Duodenal mucosa (tissue), 2 donors: ENCODE data around the gene EPHA2.

Experiments
- H3K27ac ChIP-seq: one replicate; pipeline ENCODE4 v1.7.0; 2013; ENCODE audit warnings: low read depth, low read length
- H3K27me3 ChIP-seq, 2 donors: one replicate each; pipeline ENCODE4 v1.7.0; 2013; ENCODE audit warnings: low read length in 2 of 2, control low read depth in 1 of 2; ENCODE audit not compliant: insufficient read depth in 2 of 2, control insufficient read depth in 1 of 2
- H3K36me3 ChIP-seq, 2 donors: one replicate each; pipeline ENCODE4 v1.7.0; 2013; ENCODE audit warnings: low read length in 2 of 2, control low read depth in 1 of 2; ENCODE audit not compliant: insufficient read depth in 2 of 2, control insufficient read depth in 1 of 2
- H3K4me1 ChIP-seq, 2 donors: one replicate each; pipeline ENCODE4 v1.7.0; 2013; ENCODE audit warnings: low read length in 2 of 2, control low read depth in 1 of 2; ENCODE audit not compliant: insufficient read depth in 2 of 2, control insufficient read depth in 1 of 2
- H3K4me3 ChIP-seq, 2 donors: one replicate each; pipeline ENCODE4 v1.7.0; 2013; ENCODE audit warnings: low read length in 2 of 2, low read depth in 1 of 2
- H3K9ac ChIP-seq, 2 donors: one replicate each; pipeline ENCODE4 v1.7.0; 2013; ENCODE audit warnings: low read length in 2 of 2, low read depth in 1 of 2
- H3K9me3 ChIP-seq, 2 donors: one replicate each; pipeline ENCODE4 v1.7.0; 2013; ENCODE audit warnings: low read length in 2 of 2, control low read depth in 1 of 2; ENCODE audit not compliant: control insufficient read depth in 1 of 2

The EPHA2 gene

GRCh38 chr1:16087733-16088132 is 68.1 kb downstream of the EPHA2 start:
- H3K4me3 ChIP-seq = no peak overlapping the region
- H3K9ac ChIP-seq = no peak overlapping the region
- peaks cover 6 to 7% of the 10 kb centered on the region in 2 donors for H3K4me1 ChIP-seq
- no peaks in the 10 kb centered on the region for H3K27me3 ChIP-seq
- H3K9me3 ChIP-seq = no peaks in the 10 kb centered on the region
- no peak overlapping the region for H3K27ac ChIP-seq
- H3K36me3 ChIP-seq = no peaks in the 10 kb centered on the region

DNA sequence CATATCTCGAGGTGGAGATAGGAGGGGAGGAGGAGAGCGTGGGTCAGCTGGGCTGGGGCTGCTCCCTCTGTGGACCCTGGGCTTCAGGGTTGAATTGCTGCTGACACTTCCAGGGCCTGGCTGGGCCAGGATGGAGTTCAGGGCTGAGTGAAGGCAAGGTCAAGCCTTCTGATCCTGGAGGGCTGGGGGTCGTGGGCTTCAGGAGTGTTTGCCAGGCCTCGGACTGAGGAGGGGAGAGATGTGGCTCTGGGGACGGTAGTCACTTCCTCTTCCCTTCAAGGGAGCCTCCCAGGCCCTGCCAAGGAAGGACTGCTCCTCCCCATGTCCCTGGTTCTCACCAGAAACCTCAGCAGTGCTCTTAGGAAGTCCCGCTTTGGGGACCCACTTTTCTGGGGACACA is 70.3 kb downstream of the EPHA2 start:
- Histone ChIP-seq H3K9ac (no peak overlapping the region), H3K4me1 (peaks cover 7 to 9% of the 10 kb centered on the region in 2 donors), H3K4me3 (no peak overlapping the region), H3K9me3 (no peaks in the 10 kb centered on the region), H3K36me3 (no peaks in the 10 kb centered on the region), H3K27ac (no peak overlapping the region), H3K27me3 (no peaks in the 10 kb centered on the region)

DNA sequence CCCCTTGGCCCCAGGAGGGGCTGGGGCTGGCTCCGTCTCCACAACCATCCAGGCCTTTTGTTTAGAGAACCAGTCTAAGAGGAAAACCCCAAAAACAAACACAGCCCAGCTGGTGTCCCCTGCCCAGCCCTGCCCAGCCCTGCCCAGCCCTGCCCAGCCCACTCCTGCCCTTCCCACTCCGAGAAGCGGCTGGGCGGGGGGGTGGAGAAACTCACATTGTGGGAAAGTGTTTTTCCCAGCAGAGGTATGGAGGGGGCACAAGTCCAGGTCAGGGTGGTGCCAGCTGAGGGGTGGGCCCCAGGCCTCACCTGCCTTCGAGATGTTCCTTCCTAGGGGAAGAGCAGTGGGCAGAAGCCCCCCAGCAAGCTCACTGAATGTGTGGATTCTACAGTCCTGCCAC is 72.4 kb downstream of the EPHA2 start:
- Histone ChIP-seq H3K36me3 (no peaks in the 10 kb centered on the region), H3K27ac (no peak overlapping the region), H3K4me3 (no peak overlapping the region)

DNA sequence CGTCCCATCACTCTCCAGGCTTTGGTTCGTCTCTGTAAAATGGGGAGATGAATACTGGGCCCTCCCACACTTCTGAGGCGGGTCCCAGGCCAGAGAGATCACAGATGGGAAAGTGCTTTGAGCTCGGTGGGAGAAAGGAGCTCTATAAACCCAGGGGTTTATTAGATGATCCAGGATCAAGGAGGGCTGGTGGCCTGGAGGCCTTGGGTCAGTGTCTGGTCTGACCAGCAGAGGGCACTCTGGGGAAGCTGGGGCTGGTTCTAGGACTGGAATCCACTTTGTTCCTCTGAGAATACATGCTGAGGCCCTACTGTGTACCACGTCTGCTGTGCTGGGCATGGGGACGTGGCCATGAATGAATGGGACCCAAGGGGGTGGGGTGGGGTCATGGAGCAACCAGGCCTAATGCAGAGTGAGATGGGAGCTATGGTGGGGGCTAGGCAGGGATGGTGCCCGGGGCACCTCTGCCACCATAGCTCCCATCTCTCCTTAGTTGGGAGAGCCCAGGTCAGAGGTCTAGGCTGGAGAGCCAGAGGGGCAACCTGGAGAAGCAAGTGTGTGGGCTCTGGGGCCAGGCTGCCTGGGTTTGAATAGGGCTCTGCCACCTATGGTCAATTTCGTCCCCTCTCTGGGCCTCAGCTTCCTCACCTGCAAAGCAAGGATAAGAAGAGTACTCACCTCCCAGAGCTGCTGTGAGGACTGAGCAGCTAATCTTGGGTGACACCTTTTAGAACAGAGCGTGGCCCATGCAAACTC is 73.4 kb downstream of the EPHA2 start:
- Histone ChIP-seq H3K27ac (no peak overlapping the region), H3K9ac (no peak overlapping the region), H3K36me3 (no peaks in the 10 kb centered on the region)

More for the DNA sequence above, 72.4 kb downstream of the EPHA2 start:
- no peaks in the 10 kb centered on the region for H3K9me3 ChIP-seq
- no peaks in the 10 kb centered on the region for H3K27me3 ChIP-seq
- peaks cover 12 to 13% of the 10 kb centered on the region in 2 donors for H3K4me1 ChIP-seq
- no peak overlapping the region for H3K9ac ChIP-seq

GRCh38 chr1:16081636-16082035 is 74.2 kb downstream of the EPHA2 start:
- Histone ChIP-seq H3K36me3 (no peaks in the 10 kb centered on the region), H3K27me3 (no peaks in the 10 kb centered on the region), H3K4me1 (peaks cover 12 to 13% of the 10 kb centered on the region in 2 donors), H3K4me3 (no peak overlapping the region), H3K27ac (no peak overlapping the region), H3K9me3 (no peaks in the 10 kb centered on the region), H3K9ac (no peak overlapping the region)

More for the DNA sequence above, 73.4 kb downstream of the EPHA2 start:
- Histone ChIP-seq H3K27me3 (no peaks in the 10 kb centered on the region), H3K4me3 (no peak overlapping the region), H3K4me1 (peaks cover 12 to 13% of the 10 kb centered on the region in 2 donors), H3K9me3 (no peaks in the 10 kb centered on the region)

DNA sequence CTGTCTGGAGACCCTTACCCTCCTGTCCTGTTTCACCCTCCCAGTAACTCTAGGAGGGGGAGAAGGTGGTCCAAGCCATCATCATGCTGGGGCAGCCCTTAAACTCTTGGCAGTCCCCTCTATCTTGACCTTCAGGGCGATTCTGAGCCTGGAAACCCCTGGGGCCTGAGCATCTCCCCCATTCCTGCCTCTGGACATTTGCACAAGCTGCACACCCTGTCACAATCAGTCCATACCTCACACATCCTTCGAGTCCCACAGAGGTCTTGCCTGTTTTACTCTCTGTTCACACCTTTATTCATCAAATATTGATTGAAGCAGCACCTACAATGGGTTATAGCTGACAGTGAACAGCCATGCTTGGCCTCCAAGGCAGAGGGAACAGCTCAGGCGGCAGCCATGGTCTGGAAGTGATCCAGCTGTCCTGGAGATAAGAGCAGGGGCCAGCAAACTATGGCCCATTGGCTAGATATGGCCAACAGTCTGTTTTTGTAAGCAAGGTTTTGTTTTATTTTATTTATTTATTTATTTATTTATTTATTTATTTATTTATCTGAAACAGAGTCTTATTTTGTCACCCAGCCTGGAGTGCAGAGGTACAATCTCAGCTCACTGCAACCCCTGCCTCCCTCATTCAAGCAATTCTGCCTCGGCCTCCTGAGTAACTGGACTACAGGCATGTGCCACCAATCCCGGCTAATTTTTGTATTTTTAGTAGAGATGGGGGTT is 75.3 kb downstream of the EPHA2 start:
- H3K27ac ChIP-seq = no peak overlapping the region
- peaks cover 12 to 13% of the 10 kb centered on the region in 2 donors for H3K4me1 ChIP-seq
- no peaks in the 10 kb centered on the region for H3K9me3 ChIP-seq
- no peak overlapping the region for H3K9ac ChIP-seq
- no peaks in the 10 kb centered on the region for H3K36me3 ChIP-seq
- no peaks in the 10 kb centered on the region for H3K27me3 ChIP-seq
- no peak overlapping the region for H3K4me3 ChIP-seq

GRCh38 chr1:16078925-16079656 is 76.8 kb downstream of the EPHA2 start:
- Histone ChIP-seq H3K4me3 (peak overlapping the region; percentile 1 to 54), H3K9ac (no peak overlapping the region), H3K36me3 (no peaks in the 10 kb centered on the region), H3K4me1 (peaks cover 12 to 16% of the 10 kb centered on the region in 2 donors), H3K27ac (no peak overlapping the region), H3K9me3 (no peaks in the 10 kb centered on the region), H3K27me3 (no peaks in the 10 kb centered on the region)

GRCh38 chr1:16077406-16078245 is 78.2 kb downstream of the EPHA2 start:
- no peak overlapping the region for H3K4me3 ChIP-seq
- H3K27me3 ChIP-seq = peaks cover 0 to 3% of the 10 kb centered on the region in 2 donors
- no peak overlapping the region for H3K9ac ChIP-seq
- peaks cover 5 to 11% of the 10 kb centered on the region in 2 donors for H3K4me1 ChIP-seq
- H3K36me3 ChIP-seq = no peaks in the 10 kb centered on the region
- H3K27ac ChIP-seq = no peak overlapping the region
- H3K9me3 ChIP-seq = no peaks in the 10 kb centered on the region

GRCh38 chr1:16076865-16077238 is 79.0 kb downstream of the EPHA2 start:
- no peak overlapping the region for H3K9ac ChIP-seq
- H3K36me3 ChIP-seq = no peaks in the 10 kb centered on the region
- peaks cover 0 to 6% of the 10 kb centered on the region in 2 donors for H3K27me3 ChIP-seq
- no peaks in the 10 kb centered on the region for H3K9me3 ChIP-seq
- no peak overlapping the region for H3K27ac ChIP-seq
- peaks cover 4 to 10% of the 10 kb centered on the region in 2 donors for H3K4me1 ChIP-seq
- no peak overlapping the region for H3K4me3 ChIP-seq
